HAP-1 (cell line): ENCODE results near the gene MYL11.
"Not testable (repeated sequence)": the region's sequence is repeated elsewhere in the genome, so short reads cannot be mapped to it uniquely, and the experiment has no call there.

Experiments
- DNase-seq, 2 experiments: peaks; one replicate each; pipeline ENCODE4 v3.0.0-alpha.2; 2016 to 2020; ENCODE audit warnings: low spot score in 2 of 2
- H3K27me3 ChIP-seq: fragments of 250-450 bp; sonication (Bioruptor Pico); 2 replicates; pipeline ENCODE4 v1.5.1; 2020; ENCODE audit warnings: low read depth, mild to moderate bottlenecking, moderate library complexity
- H3K36me3 ChIP-seq: fragments of 250-450 bp; sonication (Bioruptor Pico); replicated peaks from 2 replicates; pipeline ENCODE4 v1.5.1; 2020; ENCODE audit warnings: mild to moderate bottlenecking
- H3K4me1 ChIP-seq: fragments of 250-450 bp; sonication (Bioruptor Pico); 2 replicates; pipeline ENCODE4 v1.5.1; 2020; ENCODE audit warnings: mild to moderate bottlenecking
- H3K4me3 ChIP-seq: fragments of 250-450 bp; sonication (Bioruptor Pico); 2 replicates; pipeline ENCODE4 v1.5.1; 2020; ENCODE audit warnings: mild to moderate bottlenecking, moderate library complexity
- H3K9me3 ChIP-seq: fragments of 250-450 bp; sonication (Bioruptor Pico); 2 replicates; pipeline ENCODE4 v1.5.1; 2020; ENCODE audit warnings: mild to moderate bottlenecking, moderate library complexity
- in situ Hi-C: fragments of 300-500 bp; cut with MboI; formaldehyde crosslinking; loops from 3 replicates; pipeline ENCODE4 v1.14.3; 2020; ENCODE audit warnings: low sequenced_read_pairs, inconsistent platforms, mixed read lengths

MYL11 gene

GRCh38 chr16:30380803-30381208 is 6.2 kb downstream of the MYL11 start:
- Histone ChIP-seq H3K36me3 (no peaks in the 10 kb centered on the region), H3K27me3 (no peaks in the 10 kb centered on the region), H3K4me3 (no peak overlapping the region), H3K4me1 (peaks cover 10% of the 10 kb centered on the region), H3K9me3 (no peaks in the 10 kb centered on the region)
- in situ Hi-C loops = loop anchor here (25.0 kb wide), 2 partner anchors 294 to 531 kb away; partner anchors contain the start of genes FBXL19, PPP4C, TBX6 and YPEL3
- no peak for DNase-seq

DNA sequence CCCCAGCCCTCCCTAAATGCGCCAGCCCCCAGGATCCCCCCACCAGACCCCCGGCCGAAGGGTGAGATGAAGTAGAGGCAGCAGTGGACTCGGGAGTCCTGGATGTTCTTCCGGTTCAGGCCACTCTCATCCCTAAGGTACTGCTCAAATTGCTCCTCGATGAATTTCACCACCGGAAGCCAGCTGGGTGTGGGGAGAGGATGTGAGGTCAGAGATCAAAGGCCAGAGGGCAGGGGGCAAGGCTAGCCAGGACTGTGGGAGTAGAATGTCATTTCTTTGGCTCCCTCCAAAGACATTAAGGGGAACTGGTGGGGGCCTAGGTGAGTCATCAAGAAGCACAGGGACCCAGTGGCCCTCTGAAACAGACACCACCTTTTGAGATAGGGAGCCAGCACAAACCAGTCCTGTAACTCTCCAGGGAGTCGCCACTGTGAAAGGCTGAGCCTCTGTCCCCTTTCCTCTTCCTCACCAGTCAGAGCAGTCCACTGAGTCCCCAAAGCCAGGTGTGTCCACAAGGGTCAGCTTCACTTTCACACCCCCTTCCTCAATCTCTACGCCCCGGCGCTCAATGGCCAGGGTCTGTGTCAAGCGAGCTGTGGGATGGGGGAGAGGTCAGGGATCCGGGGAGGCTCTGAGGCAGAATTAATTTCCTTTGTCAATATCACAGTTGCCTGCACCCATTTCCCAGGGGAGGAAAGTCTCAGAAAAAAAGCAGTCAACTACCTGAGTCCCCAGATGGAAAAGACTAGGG is 6.9 kb downstream of the MYL11 start:
- H3K36me3 ChIP-seq = no peaks in the 10 kb centered on the region
- H3K9me3 ChIP-seq = no peaks in the 10 kb centered on the region
- H3K4me1 ChIP-seq = peaks cover 10% of the 10 kb centered on the region
- no peak overlapping the region for H3K4me3 ChIP-seq
- H3K27me3 ChIP-seq = no peaks in the 10 kb centered on the region
- no peak for DNase-seq
- in situ Hi-C loops = loop anchor here (25.0 kb wide), 2 partner anchors 294 to 531 kb away; partner anchors contain the start of genes FBXL19, PPP4C, TBX6 and YPEL3

- Histone ChIP-seq H3K4me1 (peaks cover 7% of the 10 kb centered on the region), H3K27me3 (no peaks in the 10 kb centered on the region), H3K4me3 (no peak within 1 kb of the TSS), H3K36me3 (no peaks in the 10 kb centered on the region), H3K9me3 (no peaks in the 10 kb centered on the region)
- DNase-seq = no peak
- in situ Hi-C loops = loop anchor here (25.0 kb wide), 2 partner anchors 295 to 530 kb away; partner anchors contain the start of genes FBXL19, PPP4C, TBX6 and YPEL3
Observed at GRCh38 chr16:30382111-30382881, 7.7 kb downstream of the MYL11 start, which contains the start of gene SEPTIN1. Gene SEPTIN1 (minus strand): TSS chr16:30382561. CDS start chr16:30382542, 19 bp downstream.

DNA sequence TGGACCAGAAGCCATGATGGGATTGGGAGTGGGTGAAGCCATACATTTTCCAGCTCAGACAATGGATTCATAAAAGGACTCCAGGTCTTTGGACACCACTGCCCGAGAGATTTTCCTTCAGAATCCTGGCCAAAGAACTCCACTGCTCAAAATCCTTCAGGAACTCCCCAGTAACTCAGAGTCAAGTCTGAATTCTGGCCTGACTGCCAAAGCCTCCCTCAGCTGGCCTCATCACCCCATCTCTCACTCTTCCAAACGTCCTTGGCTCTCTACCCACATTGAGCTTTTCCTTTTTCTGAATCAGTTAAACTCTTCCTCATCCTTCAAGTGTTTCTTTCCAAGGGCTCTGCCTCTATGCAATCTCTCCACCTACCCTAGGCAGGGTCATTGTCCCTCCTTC is 8.9 kb downstream of the MYL11 start:
- H3K4me3 ChIP-seq = no peak overlapping the region
- no peaks in the 10 kb centered on the region for H3K27me3 ChIP-seq
- peaks cover 3% of the 10 kb centered on the region; the same call in 1 of the 2 replicates for H3K4me1 ChIP-seq
- DNase-seq = no peak
- in situ Hi-C loops = loop anchor here (25.0 kb wide), 2 partner anchors 296 to 529 kb away; partner anchors contain the start of genes FBXL19, PPP4C, TBX6 and YPEL3
- H3K9me3 ChIP-seq = no peaks in the 10 kb centered on the region
- H3K36me3 ChIP-seq = no peaks in the 10 kb centered on the region

- in situ Hi-C loops = loop anchor here (25.0 kb wide), 2 partner anchors 307 to 518 kb away; partner anchors contain the start of genes FBXL19, PPP4C, TBX6 and YPEL3
- Histone ChIP-seq H3K4me3 (peak overlapping the region; percentile 88), H3K27me3 (no peaks in the 10 kb centered on the region), H3K4me1 (peaks cover 10% of the 10 kb centered on the region), H3K9me3 (no peaks in the 10 kb centered on the region), H3K36me3 (peaks cover 18% of the 10 kb centered on the region)
- no peak for DNase-seq
Observed at GRCh38 chr16:30394592-30395154, 20.1 kb downstream of the MYL11 start.

GRCh38 chr16:30395155-30395991 is 20.8 kb downstream of the MYL11 start, which contains the start of gene ZNF48:
Gene ZNF48 (plus strand): TSS chr16:30395420. CDS start chr16:30395795, 375 bp downstream.
- Histone ChIP-seq H3K36me3 (peaks cover 18% of the 10 kb centered on the region), H3K4me3 (peak within 1 kb of the TSS; percentile 88), H3K9me3 (no peaks in the 10 kb centered on the region), H3K4me1 (peaks cover 16% of the 10 kb centered on the region), H3K27me3 (no peaks in the 10 kb centered on the region)
- in situ Hi-C loops = loop anchor here (25.0 kb wide), 2 partner anchors 308 to 517 kb away; partner anchors contain the start of genes FBXL19, PPP4C, TBX6 and YPEL3
- peak; percentile 82 to 89 for DNase-seq

GRCh38 chr16:30395992-30396585 is 21.5 kb downstream of the MYL11 start:
- no peak for DNase-seq
- no peaks in the 10 kb centered on the region for H3K9me3 ChIP-seq
- peaks cover 18% of the 10 kb centered on the region for H3K36me3 ChIP-seq
- in situ Hi-C loops = loop anchor here (25.0 kb wide), 2 partner anchors 309 to 516 kb away; partner anchors contain the start of genes FBXL19, PPP4C, TBX6 and YPEL3
- peaks cover 21% of the 10 kb centered on the region for H3K4me1 ChIP-seq
- peak overlapping the region; percentile 88 for H3K4me3 ChIP-seq
- H3K27me3 ChIP-seq = no peaks in the 10 kb centered on the region

GRCh38 chr16:30396627-30397026 is 22.0 kb downstream of the MYL11 start:
- Histone ChIP-seq H3K4me3 (peak overlapping the region; percentile 88), H3K36me3 (peaks cover 18% of the 10 kb centered on the region), H3K4me1 (peaks cover 21% of the 10 kb centered on the region)
- H3K27me3 ChIP-seq, H3K9me3 ChIP-seq, DNase-seq: not testable (repeated sequence)
- in situ Hi-C loops = loop anchor here (25.0 kb wide), 2 partner anchors 309 to 516 kb away; partner anchors contain the start of genes FBXL19, PPP4C, TBX6 and YPEL3

GRCh38 chr16:30397056-30397455 is 22.5 kb downstream of the MYL11 start:
- peaks cover 18% of the 10 kb centered on the region for H3K36me3 ChIP-seq
- no peaks in the 10 kb centered on the region for H3K27me3 ChIP-seq
- DNase-seq = no peak
- no peaks in the 10 kb centered on the region for H3K9me3 ChIP-seq
- in situ Hi-C loops = loop anchor here (25.0 kb wide), 2 partner anchors 310 to 515 kb away; partner anchors contain the start of genes FBXL19, PPP4C, TBX6 and YPEL3
- H3K4me3 ChIP-seq = no peak overlapping the region
- H3K4me1 ChIP-seq = peaks cover 21% of the 10 kb centered on the region

- H3K36me3 ChIP-seq = peaks cover 18% of the 10 kb centered on the region
- H3K27me3 ChIP-seq = no peaks in the 10 kb centered on the region
- in situ Hi-C loops = loop anchor here (25.0 kb wide), 2 partner anchors 311 to 514 kb away; partner anchors contain the start of genes FBXL19, PPP4C, TBX6 and YPEL3
- peaks cover 21% of the 10 kb centered on the region for H3K4me1 ChIP-seq
- no peaks in the 10 kb centered on the region for H3K9me3 ChIP-seq
- DNase-seq = no peak
- H3K4me3 ChIP-seq = no peak overlapping the region
Observed at GRCh38 chr16:30397776-30398660, 23.4 kb downstream of the MYL11 start.

- Histone ChIP-seq H3K36me3 (peaks cover 18% of the 10 kb centered on the region), H3K27me3 (no peaks in the 10 kb centered on the region), H3K9me3 (no peaks in the 10 kb centered on the region), H3K4me1 (peaks cover 21% of the 10 kb centered on the region), H3K4me3 (no peak overlapping the region)
- DNase-seq = peak in 1 of 2 experiments; percentile 60
- in situ Hi-C loops = loop anchor here (25.0 kb wide), 2 partner anchors 312 to 513 kb away; partner anchors contain the start of genes FBXL19, PPP4C, TBX6 and YPEL3
Observed at GRCh38 chr16:30398661-30399434, 24.2 kb downstream of the MYL11 start.
